Measurements from ENCODE around the gene ADAM12.

ADAM12 gene

DNA sequence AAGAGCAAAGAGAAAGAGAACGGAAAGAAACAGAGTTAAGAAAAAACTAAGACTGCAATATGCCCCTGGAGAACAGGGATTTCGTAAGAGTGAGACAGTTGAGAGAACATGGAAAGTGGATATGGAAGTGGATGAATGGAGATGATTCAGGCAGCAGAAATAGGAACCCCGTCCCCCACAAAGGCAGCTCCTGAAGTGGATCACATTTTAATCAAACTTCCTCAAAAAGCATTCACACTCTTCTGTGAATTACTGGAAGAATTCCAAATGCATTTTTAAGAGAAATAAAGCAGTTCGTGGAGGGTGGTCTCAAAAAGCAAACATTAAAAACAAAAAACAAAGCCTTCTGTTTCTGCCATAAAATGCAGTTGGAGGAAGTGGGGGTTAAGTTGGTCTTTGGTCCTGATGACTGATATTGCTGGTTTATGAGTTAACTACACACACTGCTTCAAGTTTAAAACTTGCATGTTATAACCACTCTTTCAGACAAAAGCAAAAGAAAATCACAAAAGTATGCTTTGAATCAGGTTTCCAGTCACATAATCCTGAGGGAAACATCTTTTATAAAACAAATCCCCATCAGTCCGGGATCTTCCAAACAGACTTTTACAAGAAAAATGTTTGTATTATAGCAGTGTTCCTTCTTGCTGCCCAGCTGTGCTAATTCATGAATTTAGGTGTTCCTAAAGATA is 277.6 kb downstream of the ADAM12 start:
- Histone ChIP-seq H2AFZ (ENCODE audit: low read depth, low read length) (peak overlapping the region; percentile 32), H3K4me3 (ENCODE audit: low read length) (no peak overlapping the region), H3K27me3 (ENCODE audit: insufficient read depth, low read length) (no peaks in the 10 kb centered on the region), H3K36me3 (ENCODE audit: insufficient read depth, low read length) (no peaks in the 10 kb centered on the region), H3K9me3 (ENCODE audit: low read length) (no peaks in the 10 kb centered on the region), H3K4me1 (ENCODE audit: insufficient read depth, low read length) (peaks cover 24% of the 10 kb centered on the region)

DNA sequence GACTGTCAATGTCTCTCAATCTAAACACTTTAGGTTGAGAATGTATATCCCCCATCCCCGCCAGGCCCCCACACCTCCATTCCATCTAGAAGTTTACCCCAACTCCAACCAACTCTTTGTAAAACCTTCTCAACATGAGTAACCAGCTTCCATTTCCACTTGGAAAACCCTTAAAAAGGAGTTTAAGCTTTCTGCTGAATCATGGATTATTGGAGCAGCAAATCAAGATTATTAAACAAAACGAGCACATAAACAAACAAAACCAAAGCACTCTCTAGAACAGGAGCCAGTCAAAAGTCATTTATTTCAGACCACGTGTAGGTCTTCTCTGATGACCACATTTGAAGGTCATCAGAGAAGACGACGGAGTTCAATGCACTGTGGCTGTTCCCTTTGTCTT is 278.4 kb downstream of the ADAM12 start:
- Histone ChIP-seq H3K27me3 (ENCODE audit: insufficient read depth, low read length) (no peaks in the 10 kb centered on the region), H3K9me3 (ENCODE audit: low read length) (no peaks in the 10 kb centered on the region), H2AFZ (ENCODE audit: low read depth, low read length) (no peak overlapping the region), H3K4me3 (ENCODE audit: low read length) (no peak overlapping the region), H3K36me3 (ENCODE audit: insufficient read depth, low read length) (no peaks in the 10 kb centered on the region), H3K4me1 (ENCODE audit: insufficient read depth, low read length) (peaks cover 16% of the 10 kb centered on the region)

DNA sequence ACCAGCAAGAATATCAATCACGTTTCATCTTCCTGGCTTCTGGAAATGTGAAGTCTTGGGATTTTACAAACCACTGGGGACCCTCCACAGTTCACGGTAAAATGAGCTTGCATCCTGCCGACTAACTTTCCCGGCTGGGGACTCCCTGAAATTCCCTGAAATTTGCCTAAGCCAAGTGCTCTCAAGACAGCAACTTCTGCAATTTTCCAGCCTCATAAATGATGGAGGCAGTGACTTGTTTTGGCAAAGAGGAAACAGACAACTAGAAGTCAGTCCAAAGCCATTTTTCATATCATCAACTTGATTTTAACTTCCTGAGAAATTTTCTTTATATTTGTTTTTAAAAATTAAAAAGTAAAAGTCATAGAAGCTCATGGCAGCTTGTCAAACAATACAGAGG is 279.6 kb downstream of the ADAM12 start:
- Histone ChIP-seq H3K27me3 (ENCODE audit: insufficient read depth, low read length) (no peaks in the 10 kb centered on the region), H3K9me3 (ENCODE audit: low read length) (no peaks in the 10 kb centered on the region), H3K36me3 (ENCODE audit: insufficient read depth, low read length) (no peaks in the 10 kb centered on the region), H2AFZ (ENCODE audit: low read depth, low read length) (no peak overlapping the region), H3K4me1 (ENCODE audit: insufficient read depth, low read length) (peaks cover 13% of the 10 kb centered on the region), H3K4me3 (ENCODE audit: low read length) (no peak overlapping the region)

DNA sequence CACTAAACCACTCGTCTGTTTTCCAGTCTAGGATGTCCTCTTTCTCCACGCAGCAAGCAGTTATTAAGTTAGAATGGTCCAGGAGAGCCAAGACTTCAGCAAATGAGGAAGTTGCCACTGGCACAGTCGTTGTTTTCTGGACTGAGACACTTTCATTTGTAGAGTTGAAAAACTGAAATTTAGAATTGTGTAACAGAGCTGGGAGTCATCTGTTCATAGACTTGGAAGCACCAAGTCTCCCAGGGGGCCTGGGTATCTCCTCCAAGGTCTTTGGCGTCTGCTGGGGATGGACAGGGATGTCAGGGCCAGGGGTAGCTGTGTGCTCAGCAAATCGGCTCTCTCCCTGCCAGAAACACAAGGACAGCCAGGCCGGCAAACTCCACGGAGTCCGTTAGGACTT is 283.5 kb downstream of the ADAM12 start:
- no peaks in the 10 kb centered on the region for H3K36me3 ChIP-seq (ENCODE audit: insufficient read depth, low read length)
- H3K4me3 ChIP-seq (ENCODE audit: low read length) = no peak overlapping the region
- H3K4me1 ChIP-seq (ENCODE audit: insufficient read depth, low read length) = no peaks in the 10 kb centered on the region
- H2AFZ ChIP-seq (ENCODE audit: low read depth, low read length) = no peak overlapping the region
- no peaks in the 10 kb centered on the region for H3K27me3 ChIP-seq (ENCODE audit: insufficient read depth, low read length)
- H3K9me3 ChIP-seq (ENCODE audit: low read length) = no peaks in the 10 kb centered on the region

DNA sequence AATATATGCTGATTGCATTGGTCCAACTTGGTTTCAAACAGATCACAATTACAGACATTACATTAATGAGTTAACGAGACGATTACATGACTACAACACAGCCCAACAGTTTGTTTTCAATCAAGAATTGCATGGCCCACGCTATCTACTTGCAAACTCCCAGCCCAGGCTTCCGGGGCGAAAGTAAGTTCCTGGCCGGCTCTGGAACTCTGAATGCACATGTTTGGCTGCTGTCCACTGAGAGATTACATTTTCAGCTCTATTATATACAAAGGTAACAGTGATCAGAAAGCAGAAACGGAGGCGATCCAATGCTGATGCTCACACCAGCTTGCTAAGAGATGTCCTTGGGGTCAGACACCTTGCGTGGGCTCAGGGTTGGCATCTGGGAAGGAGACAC is 285.6 kb downstream of the ADAM12 start:
- Histone ChIP-seq H3K36me3 (ENCODE audit: insufficient read depth, low read length) (no peaks in the 10 kb centered on the region), H3K4me1 (ENCODE audit: insufficient read depth, low read length) (no peaks in the 10 kb centered on the region), H3K9me3 (ENCODE audit: low read length) (no peaks in the 10 kb centered on the region), H2AFZ (ENCODE audit: low read depth, low read length) (no peak overlapping the region), H3K27me3 (ENCODE audit: insufficient read depth, low read length) (no peaks in the 10 kb centered on the region), H3K4me3 (ENCODE audit: low read length) (no peak overlapping the region)

DNA sequence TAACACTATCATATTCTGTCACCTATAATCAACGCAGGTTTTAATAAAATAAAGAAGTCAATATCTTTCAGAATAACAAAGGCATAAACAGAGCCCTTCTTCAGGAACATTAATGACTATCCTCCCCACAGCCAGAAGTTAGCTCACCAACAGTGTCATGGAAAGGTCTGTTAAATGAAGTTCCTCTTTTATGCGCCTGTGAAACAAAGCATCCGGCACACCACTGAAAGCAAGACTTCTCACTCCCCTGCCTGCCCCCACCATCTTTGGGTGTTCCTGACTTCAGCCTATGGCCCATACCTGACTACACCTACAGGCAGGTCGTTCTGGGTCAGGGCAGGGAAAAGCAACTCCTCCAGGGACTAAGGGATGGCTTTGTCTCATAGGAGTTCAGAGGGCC is 286.5 kb downstream of the ADAM12 start:
- Histone ChIP-seq H3K4me1 (ENCODE audit: insufficient read depth, low read length) (no peaks in the 10 kb centered on the region), H3K4me3 (ENCODE audit: low read length) (no peak overlapping the region), H3K9me3 (ENCODE audit: low read length) (no peaks in the 10 kb centered on the region), H2AFZ (ENCODE audit: low read depth, low read length) (no peak overlapping the region), H3K36me3 (ENCODE audit: insufficient read depth, low read length) (no peaks in the 10 kb centered on the region), H3K27me3 (ENCODE audit: insufficient read depth, low read length) (no peaks in the 10 kb centered on the region)

DNA sequence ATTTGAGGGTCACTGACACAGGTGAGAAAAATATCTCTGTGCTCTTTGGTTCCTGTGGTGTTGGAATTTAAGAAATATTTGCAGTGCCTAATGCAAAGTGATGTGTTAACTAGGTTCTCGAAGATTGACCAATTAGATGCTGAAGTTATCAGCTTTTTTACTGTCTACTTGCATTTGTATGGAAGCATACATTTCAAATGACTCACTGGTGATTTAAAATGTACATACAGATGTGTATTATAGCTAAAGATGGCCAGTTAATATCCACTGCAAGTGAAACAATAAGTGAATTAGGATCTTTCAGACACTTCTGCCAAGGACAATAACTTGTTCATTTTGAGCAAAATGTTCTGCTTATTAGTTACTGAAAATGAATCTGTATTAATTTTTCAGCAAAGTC is 287.0 kb downstream of the ADAM12 start:
- Histone ChIP-seq H3K9me3 (ENCODE audit: low read length) (no peaks in the 10 kb centered on the region), H2AFZ (ENCODE audit: low read depth, low read length) (no peak overlapping the region), H3K4me1 (ENCODE audit: insufficient read depth, low read length) (no peaks in the 10 kb centered on the region), H3K36me3 (ENCODE audit: insufficient read depth, low read length) (no peaks in the 10 kb centered on the region), H3K27me3 (ENCODE audit: insufficient read depth, low read length) (no peaks in the 10 kb centered on the region), H3K4me3 (ENCODE audit: low read length) (no peak overlapping the region)

DNA sequence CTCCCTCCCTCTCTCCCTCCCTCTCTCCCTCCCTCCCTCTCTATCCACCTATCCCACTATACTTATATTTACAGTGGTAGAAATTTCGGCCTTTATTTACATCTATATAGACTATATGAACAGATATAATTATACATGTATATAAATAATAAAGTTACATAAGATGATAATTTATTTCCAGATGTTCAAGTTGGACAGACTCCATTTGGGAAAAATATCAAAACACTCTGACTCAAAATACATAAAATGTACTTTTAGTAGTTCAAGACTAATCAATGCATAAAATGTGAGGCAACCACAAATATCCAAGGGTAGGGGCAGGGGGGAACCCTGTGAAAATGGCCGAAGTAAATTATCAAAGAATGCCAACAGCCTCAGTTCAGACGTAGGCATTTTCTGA is 288.9 kb downstream of the ADAM12 start:
- H3K9me3 ChIP-seq (ENCODE audit: low read length) = no peaks in the 10 kb centered on the region

DNA sequence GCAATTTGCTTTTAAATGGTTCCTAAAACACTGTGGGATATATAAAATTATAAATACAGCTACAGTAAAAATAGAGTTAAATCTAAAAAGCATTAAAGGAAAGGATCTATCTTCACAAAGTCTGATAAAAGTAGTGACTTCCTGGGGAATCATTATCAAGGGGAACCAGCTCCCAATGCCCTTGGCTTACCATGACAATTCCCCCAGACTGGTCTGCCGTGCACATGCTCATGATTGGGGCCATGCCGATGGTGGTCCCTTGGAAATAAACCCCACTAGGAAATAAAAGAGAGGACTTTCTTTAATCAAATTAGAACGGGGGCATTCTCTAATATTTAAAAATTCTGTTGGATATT is 290.1 kb downstream of the ADAM12 start:
- H3K36me3 ChIP-seq (ENCODE audit: insufficient read depth, low read length) = no peaks in the 10 kb centered on the region
- no peak overlapping the region for H3K4me3 ChIP-seq (ENCODE audit: low read length)
- peaks cover 5% of the 10 kb centered on the region for H3K4me1 ChIP-seq (ENCODE audit: insufficient read depth, low read length)
- H3K9me3 ChIP-seq (ENCODE audit: low read length) = no peaks in the 10 kb centered on the region
- no peaks in the 10 kb centered on the region for H3K27me3 ChIP-seq (ENCODE audit: insufficient read depth, low read length)
- no peak overlapping the region for H2AFZ ChIP-seq (ENCODE audit: low read depth, low read length)

More for the DNA sequence above, 288.9 kb downstream of the ADAM12 start:
- no peak overlapping the region for H3K4me3 ChIP-seq (ENCODE audit: low read length)
- H3K36me3 ChIP-seq (ENCODE audit: insufficient read depth, low read length) = no peaks in the 10 kb centered on the region
- no peaks in the 10 kb centered on the region for H3K27me3 ChIP-seq (ENCODE audit: insufficient read depth, low read length)
- H2AFZ ChIP-seq (ENCODE audit: low read depth, low read length) = no peak overlapping the region
- peaks cover 5% of the 10 kb centered on the region for H3K4me1 ChIP-seq (ENCODE audit: insufficient read depth, low read length)

DNA sequence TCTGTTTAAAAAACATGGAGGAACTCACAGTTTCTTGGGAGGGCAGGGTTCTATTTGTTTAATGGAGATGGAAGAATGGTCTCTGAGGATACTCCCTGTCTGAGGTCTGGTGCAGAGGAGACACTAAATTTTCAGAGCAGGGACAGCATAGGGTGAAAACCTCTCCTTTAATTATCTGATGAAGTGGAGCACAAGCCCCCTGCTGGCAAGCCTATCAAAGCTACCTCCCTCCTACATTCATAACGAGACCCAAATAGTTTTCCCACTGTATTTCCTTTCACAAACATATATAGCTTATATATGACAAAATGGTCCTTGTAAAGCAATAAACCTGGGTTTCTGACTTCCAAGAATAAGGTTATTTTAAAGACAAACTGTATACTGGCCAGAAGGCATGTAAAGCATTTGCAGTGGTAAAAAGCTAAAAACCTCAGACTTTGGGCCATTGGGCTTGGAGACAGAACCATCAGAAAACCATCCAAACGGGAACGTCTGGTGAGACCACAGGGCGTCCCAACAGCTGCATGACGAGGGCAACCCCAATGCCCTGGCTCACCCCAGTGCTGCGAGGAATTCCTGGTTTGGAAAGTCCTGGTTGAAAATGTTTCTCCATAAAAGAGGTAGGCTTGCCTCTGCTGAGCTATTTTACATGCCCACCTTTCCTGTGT is 290.6 kb downstream of the ADAM12 start:
- H3K4me1 ChIP-seq (ENCODE audit: insufficient read depth, low read length) = peaks cover 5% of the 10 kb centered on the region
- H3K27me3 ChIP-seq (ENCODE audit: insufficient read depth, low read length) = no peaks in the 10 kb centered on the region
- no peak overlapping the region for H2AFZ ChIP-seq (ENCODE audit: low read depth, low read length)
- no peaks in the 10 kb centered on the region for H3K36me3 ChIP-seq (ENCODE audit: insufficient read depth, low read length)
- H3K4me3 ChIP-seq (ENCODE audit: low read length) = no peak overlapping the region
- H3K9me3 ChIP-seq (ENCODE audit: low read length) = no peaks in the 10 kb centered on the region

DNA sequence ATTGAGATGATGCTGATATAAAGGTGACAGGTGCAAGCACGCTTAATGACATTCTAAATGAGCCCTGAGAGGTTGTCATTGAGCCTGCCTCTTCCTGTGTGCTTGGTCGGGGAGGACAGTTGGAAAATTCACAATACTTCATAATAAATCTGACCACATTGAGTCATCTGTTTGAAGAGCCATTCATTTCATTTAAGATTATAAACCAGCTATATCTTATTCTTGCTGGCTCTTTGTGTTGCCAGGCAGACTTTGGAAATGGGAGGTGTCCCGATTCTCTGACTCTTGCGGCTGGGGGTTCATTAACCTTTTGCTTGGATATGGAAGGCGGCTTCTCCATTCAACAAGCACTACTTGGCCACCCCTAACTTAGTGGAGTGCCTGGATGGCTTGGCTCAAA is 293.7 kb downstream of the ADAM12 start:
- Histone ChIP-seq H3K4me3 (ENCODE audit: low read length) (no peak overlapping the region), H3K4me1 (ENCODE audit: insufficient read depth, low read length) (peaks cover 5% of the 10 kb centered on the region), H2AFZ (ENCODE audit: low read depth, low read length) (no peak overlapping the region), H3K9me3 (ENCODE audit: low read length) (no peaks in the 10 kb centered on the region), H3K27me3 (ENCODE audit: insufficient read depth, low read length) (no peaks in the 10 kb centered on the region), H3K36me3 (ENCODE audit: insufficient read depth, low read length) (no peaks in the 10 kb centered on the region)

DNA sequence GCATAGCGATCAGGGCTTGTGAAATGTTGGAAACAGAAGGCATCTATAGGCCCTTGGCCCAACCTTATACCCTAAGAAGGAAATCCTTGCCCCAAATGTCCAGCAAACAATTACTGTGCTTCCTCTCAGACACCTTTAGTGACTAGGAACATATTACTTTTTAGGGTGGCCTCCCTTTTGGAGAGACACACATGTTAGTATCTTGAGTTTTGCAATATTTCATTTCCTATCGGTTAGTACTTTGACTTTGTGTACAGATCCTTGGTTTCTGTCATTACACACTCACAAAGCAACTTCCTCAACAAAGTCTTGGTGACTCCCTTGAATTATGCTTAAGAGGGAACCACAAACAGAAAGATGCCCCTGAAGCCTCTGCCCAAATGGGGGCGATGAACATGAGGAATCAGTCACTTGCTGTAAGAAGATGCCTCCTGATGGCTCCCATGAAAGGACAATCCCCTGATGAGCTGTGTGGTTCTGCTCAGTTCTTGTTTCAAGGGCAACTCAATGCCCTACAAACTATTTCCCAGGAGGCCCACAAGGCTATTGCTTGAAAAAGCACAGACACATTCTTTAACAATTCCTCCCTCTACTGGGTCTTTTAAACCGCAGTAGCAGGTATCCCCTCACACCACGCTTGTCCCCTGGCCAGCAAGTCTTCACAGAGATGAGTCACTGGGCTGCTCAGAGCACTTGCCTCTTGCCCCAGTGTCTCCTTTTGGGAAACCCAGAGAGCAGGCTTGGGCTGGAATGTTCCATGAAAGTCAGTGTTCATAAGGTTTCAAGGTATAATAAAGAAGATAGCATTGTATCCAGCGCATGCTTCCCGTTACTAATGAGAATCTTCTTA is 295.7 kb downstream of the ADAM12 start:
- H3K4me3 ChIP-seq (ENCODE audit: low read length) = no peak overlapping the region
- H3K27me3 ChIP-seq (ENCODE audit: insufficient read depth, low read length) = no peaks in the 10 kb centered on the region
- H3K9me3 ChIP-seq (ENCODE audit: low read length) = no peaks in the 10 kb centered on the region
- H3K4me1 ChIP-seq (ENCODE audit: insufficient read depth, low read length) = peaks cover 11% of the 10 kb centered on the region
- no peaks in the 10 kb centered on the region for H3K36me3 ChIP-seq (ENCODE audit: insufficient read depth, low read length)
- no peak overlapping the region for H2AFZ ChIP-seq (ENCODE audit: low read depth, low read length)

DNA sequence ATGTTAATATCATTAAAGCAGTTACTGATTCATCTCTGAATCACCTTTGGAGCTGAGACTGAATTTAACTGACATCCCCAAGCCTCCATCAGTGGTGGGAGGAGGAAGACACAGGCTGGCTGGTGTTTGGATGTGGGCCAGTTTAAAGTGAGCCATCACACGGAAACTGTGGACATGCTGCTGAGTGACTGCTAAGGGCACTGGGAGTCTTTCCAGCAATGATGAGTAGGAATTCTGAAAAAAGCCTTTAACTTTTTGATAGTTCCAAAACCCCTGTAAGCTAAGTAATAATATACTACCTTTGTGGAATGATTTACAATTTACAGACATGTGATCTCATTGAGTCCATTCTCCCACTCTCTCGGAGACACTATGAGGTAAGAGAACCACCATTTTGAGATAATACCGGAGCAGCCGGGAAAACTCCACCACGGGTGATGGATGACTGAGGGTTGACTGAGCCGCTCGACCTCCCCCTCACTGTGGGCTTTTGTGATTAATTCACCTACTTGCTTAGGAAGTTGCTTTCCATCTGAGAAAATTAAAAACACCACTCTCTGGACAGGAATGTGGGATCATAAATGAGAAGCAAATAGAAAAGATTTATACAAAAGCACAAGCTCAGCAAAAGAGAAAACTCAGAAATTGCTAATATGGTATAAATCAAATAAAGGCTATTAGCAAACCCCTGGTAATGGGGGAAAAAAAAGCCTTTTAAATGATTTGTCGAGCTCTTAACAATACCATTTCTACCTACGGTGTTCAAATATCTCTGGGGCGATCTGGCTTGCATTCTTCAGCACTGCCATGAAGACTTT is 297.2 kb downstream of the ADAM12 start:
- Histone ChIP-seq H3K4me1 (ENCODE audit: insufficient read depth, low read length) (peaks cover 18% of the 10 kb centered on the region), H3K27me3 (ENCODE audit: insufficient read depth, low read length) (no peaks in the 10 kb centered on the region), H3K9me3 (ENCODE audit: low read length) (no peaks in the 10 kb centered on the region), H3K36me3 (ENCODE audit: insufficient read depth, low read length) (no peaks in the 10 kb centered on the region), H3K4me3 (ENCODE audit: low read length) (no peak overlapping the region), H2AFZ (ENCODE audit: low read depth, low read length) (no peak overlapping the region)
